ENCODE results near the gene RUNX2.

DNA sequence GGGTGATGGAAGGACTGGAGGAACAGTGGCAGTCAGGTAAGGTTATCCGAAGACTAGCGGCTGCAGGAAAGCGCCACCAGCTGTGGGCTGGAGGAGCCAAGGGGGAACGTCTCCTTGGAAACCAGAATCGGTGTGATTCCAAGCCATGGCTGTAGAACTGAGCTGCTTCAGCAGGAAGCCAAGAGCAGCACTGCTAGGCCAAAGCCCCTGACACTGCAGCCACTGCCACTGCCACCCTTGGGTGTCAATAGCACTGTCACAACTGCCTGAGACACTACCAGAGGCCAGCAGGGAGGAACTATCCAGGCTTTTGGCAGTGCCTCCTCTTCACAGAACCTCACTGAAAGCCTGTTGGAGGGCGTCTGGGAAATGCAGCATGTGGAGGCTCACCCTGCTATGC lies 339.2 kb downstream of the RUNX2 start:
- TF ChIP-seq POLR2A (IDR thresholded peaks at IDR 0.05): no peak
- TF ChIP-seq, protein P1, sequence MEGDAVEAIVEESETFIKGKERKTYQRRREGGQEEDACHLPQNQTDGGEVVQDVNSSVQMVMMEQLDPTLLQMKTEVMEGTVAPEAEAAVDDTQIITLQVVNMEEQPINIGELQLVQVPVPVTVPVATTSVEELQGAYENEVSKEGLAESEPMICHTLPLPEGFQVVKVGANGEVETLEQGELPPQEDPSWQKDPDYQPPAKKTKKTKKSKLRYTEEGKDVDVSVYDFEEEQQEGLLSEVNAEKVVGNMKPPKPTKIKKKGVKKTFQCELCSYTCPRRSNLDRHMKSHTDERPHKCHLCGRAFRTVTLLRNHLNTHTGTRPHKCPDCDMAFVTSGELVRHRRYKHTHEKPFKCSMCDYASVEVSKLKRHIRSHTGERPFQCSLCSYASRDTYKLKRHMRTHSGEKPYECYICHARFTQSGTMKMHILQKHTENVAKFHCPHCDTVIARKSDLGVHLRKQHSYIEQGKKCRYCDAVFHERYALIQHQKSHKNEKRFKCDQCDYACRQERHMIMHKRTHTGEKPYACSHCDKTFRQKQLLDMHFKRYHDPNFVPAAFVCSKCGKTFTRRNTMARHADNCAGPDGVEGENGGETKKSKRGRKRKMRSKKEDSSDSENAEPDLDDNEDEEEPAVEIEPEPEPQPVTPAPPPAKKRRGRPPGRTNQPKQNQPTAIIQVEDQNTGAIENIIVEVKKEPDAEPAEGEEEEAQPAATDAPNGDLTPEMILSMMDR (IDR thresholded peaks at IDR 0.05): no peak
